Calu3 (cell line): ENCODE measurements around the gene DOCK3. TPM values are rescaled to one million over a fixed set of nuclear protein-coding genes. Genes with fewer than 3 reads are reported as not detected.

ENCODE experiments used
- BruUV-seq: library from RNA; stranded (reverse); fragments of 400-500 nt; replicated peaks from 2 replicates; lab custom pipeline; 2021; lab: Mats Ljungman, UMichigan
- CTCF ChIA-PET: fragments of 300-600 bp; sonication (Branson Sonifier 250); formaldehyde crosslinking; loops from one replicate; lab custom pipeline; 2022; ENCODE audit warnings: antibody characterized with exemption; lab: Charles Lee
- DNase-seq: peaks from one replicate; pipeline ENCODE4 v3.0.0; 2022
- H3K27ac Mint-ChIP-seq: one replicate; pipeline ENCODE4 v1.8.0; 2022; ENCODE audit warnings: mixed read lengths; ENCODE audit not compliant: unreplicated experiment
- H3K27me3 Mint-ChIP-seq: one replicate; pipeline ENCODE4 v1.8.0; 2022; ENCODE audit warnings: mixed read lengths; ENCODE audit not compliant: unreplicated experiment
- H3K36me3 Mint-ChIP-seq: one replicate; pipeline ENCODE4 v1.8.0; 2022; ENCODE audit warnings: mild to moderate bottlenecking, moderate library complexity, mixed read lengths; ENCODE audit not compliant: insufficient read depth, unreplicated experiment
- H3K4me1 Mint-ChIP-seq: one replicate; pipeline ENCODE4 v1.8.0; 2022; ENCODE audit warnings: mild to moderate bottlenecking, low read depth, mixed read lengths; ENCODE audit not compliant: unreplicated experiment
- H3K4me3 Mint-ChIP-seq: one replicate; pipeline ENCODE4 v1.8.0; 2022; ENCODE audit warnings: mild to moderate bottlenecking, low read depth, moderate library complexity, mixed read lengths; ENCODE audit not compliant: unreplicated experiment
- H3K9me3 Mint-ChIP-seq: one replicate; pipeline ENCODE4 v1.8.0; 2022; ENCODE audit warnings: low read depth, mixed read lengths; ENCODE audit not compliant: unreplicated experiment
- CTCF ChIP-seq: fragments of 200-600 bp; IDR thresholded peaks from one replicate; pipeline ENCODE4 v1.8.0; 2022; ENCODE audit warnings: antibody characterized with exemption; ENCODE audit not compliant: unreplicated experiment
- intact Hi-C: fragments of 100-400 bp; cut with micrococcal nuclease; formaldehyde crosslinking; loops from one replicate; pipeline ENCODE4 v1.10.0; 2022; ENCODE audit not compliant: unreplicated experiment
- total RNA-seq: library from RNA; stranded (reverse); gene quantifications from 2 replicates; pipeline ENCODE4 v1.2.3, GENCODE V29; 2022

The DOCK3 gene
- total RNA-seq, 1 experiment from 2014 or later = 0.19 TPM

- DNase-seq = peak; percentile 33
- Mint-ChIP-seq H3K4me3 (no peak overlapping the region), H3K27me3 (no peaks in the 10 kb centered on the region), H3K36me3 (no peaks in the 10 kb centered on the region), H3K9me3 (no peaks in the 10 kb centered on the region), H3K27ac (no peak overlapping the region), H3K4me1 (peaks cover 11% of the 10 kb centered on the region)
- CTCF ChIA-PET = interaction anchor here (1.2 to 1.3 kb wide), 2 partner anchors 14 to 45 kb away, joined by 3 to 4 read pairs; no protein-coding TSS in a partner anchor
- intact Hi-C loops = no loop called here
- BruUV-seq = no TSS peak
- TF ChIP-seq CTCF = no peak
Measured at GRCh38 chr3:51355891-51356578, 681.3 kb downstream of the DOCK3 start.

- no TSS peak for BruUV-seq
- no peaks in the 10 kb centered on the region for H3K9me3 Mint-ChIP-seq
- H3K4me3 Mint-ChIP-seq = no peak overlapping the region
- H3K27ac Mint-ChIP-seq = no peak overlapping the region
- no peaks in the 10 kb centered on the region for H3K27me3 Mint-ChIP-seq
- intact Hi-C loops = no loop called here
- H3K36me3 Mint-ChIP-seq = no peaks in the 10 kb centered on the region
- DNase-seq = no peak
- CTCF ChIA-PET = no interaction called here
- H3K4me1 Mint-ChIP-seq = peaks cover 11% of the 10 kb centered on the region
- no peak for TF ChIP-seq CTCF
Measured at GRCh38 chr3:51357856-51358255, 683.1 kb downstream of the DOCK3 start.

- BruUV-seq = no TSS peak
- CTCF ChIA-PET = interaction anchor here (1.1 to 1.3 kb wide), 2 partner anchors 13 to 18 kb away, joined by 3 read pairs; no protein-coding TSS in a partner anchor
Measured at GRCh38 chr3:51358981-51359380, 684.3 kb downstream of the DOCK3 start.

GRCh38 chr3:51360806-51361205 is 686.1 kb downstream of the DOCK3 start:
- intact Hi-C loops = no loop called here
- H3K27ac Mint-ChIP-seq = no peak overlapping the region
- H3K36me3 Mint-ChIP-seq = no peaks in the 10 kb centered on the region
- no peak overlapping the region for H3K4me3 Mint-ChIP-seq
- no peak for TF ChIP-seq CTCF
- no TSS peak for BruUV-seq
- no peaks in the 10 kb centered on the region for H3K9me3 Mint-ChIP-seq
- peaks cover 9% of the 10 kb centered on the region for H3K4me1 Mint-ChIP-seq
- DNase-seq = no peak
- peaks cover 5% of the 10 kb centered on the region for H3K27me3 Mint-ChIP-seq
- CTCF ChIA-PET = interaction anchor here (0.6 kb wide), 1 partner anchor 686 kb away, joined by 4 read pairs; the partner anchor contains the start of gene DOCK3

More at GRCh38 chr3:51358981-51359380, 684.3 kb downstream of the DOCK3 start:
- no peak overlapping the region for H3K27ac Mint-ChIP-seq
- no peaks in the 10 kb centered on the region for H3K36me3 Mint-ChIP-seq
- intact Hi-C loops = no loop called here
- H3K4me1 Mint-ChIP-seq = peaks cover 11% of the 10 kb centered on the region
- no peaks in the 10 kb centered on the region for H3K27me3 Mint-ChIP-seq
- H3K4me3 Mint-ChIP-seq = no peak overlapping the region
- no peak for DNase-seq
- H3K9me3 Mint-ChIP-seq = no peaks in the 10 kb centered on the region
- no peak for TF ChIP-seq CTCF
